HCT116 (cell line): ENCODE results near the gene WNT2. TPM values are rescaled to one million over a fixed set of nuclear protein-coding genes. Genes with fewer than 3 reads are reported as not detected.
"Not testable (repeated sequence)": the region's sequence is repeated elsewhere in the genome, so short reads cannot be mapped to it uniquely, and the experiment has no call there.

Source experiments
- ATAC-seq: fragments of 200-7000 bp; cut with Tn5 transposase; 2 replicates; pipeline ENCODE4 v1.9.1; 2020; ENCODE audit warnings: mild to moderate bottlenecking, moderate library complexity
- BruUV-seq: library from RNA; stranded (reverse); fragments of 400-500 nt; replicated peaks from 2 replicates; lab custom pipeline; 2021; lab: Mats Ljungman, UMichigan
- CTCF ChIA-PET: fragments of 300-600 bp; sonication (Branson Sonifier 250); formaldehyde crosslinking; loops from one replicate; lab custom pipeline; 2021; ENCODE audit warnings: antibody characterized with exemption; lab: Charles Lee
- POLR2A ChIA-PET: fragments of 300-600, 350-600 bp; sonication (Branson Sonifier 250); formaldehyde crosslinking; loops from one replicate; lab custom pipeline; 2021; ENCODE audit warnings: antibody characterized with exemption; lab: Charles Lee
- RAD21 ChIA-PET, 2 experiments: fragments of 300-600 bp; sonication (Branson Sonifier 250); formaldehyde crosslinking; loops; one replicate each; lab custom pipeline; 2023; ENCODE audit warnings: low total read pairs in 2 of 2; ENCODE audit not compliant: uncharacterized antibody in 2 of 2, unreplicated experiment in 2 of 2, low non-redundant PET in 1 of 2; lab: Charles Lee
- DNase-seq: peaks from one replicate; pipeline ENCODE4 v3.0.0-alpha.2; 2010; ENCODE audit warnings: low read depth, low spot score
- H2AFZ ChIP-seq: fragments of 200-600 bp; shearing (Covaris generic), sonication (generic); 2 replicates; pipeline ENCODE4 v1.6.1; 2017; ENCODE audit warnings: low read depth, mixed run types, mixed read lengths, antibody characterized with exemption, low read length; ENCODE audit not compliant: poor library complexity, severe bottlenecking
- H3K27ac ChIP-seq: 2 replicates; pipeline ENCODE4 v1.5.1; 2012; ENCODE audit warnings: low read depth, low read length
- H3K27me3 ChIP-seq: fragments of 200-600 bp; sonication (generic); 2 replicates; pipeline ENCODE4 v1.6.1; 2016; ENCODE audit warnings: mixed run types, low read length, mixed read lengths; ENCODE audit not compliant: insufficient read depth
- H3K36me3 ChIP-seq, 2 experiments: fragments of 200-500 bp in 1 of 2; fragments of 200-600 bp in 1 of 2; sonication (Bioruptor generic) in 1 of 2; sonication (generic) in 1 of 2; 2 replicates each; pipeline versions ENCODE4 v1.5.1 to v1.6.1; 2014 to 2016; ENCODE audit warnings: low read length in 2 of 2, inconsistent platforms in 1 of 2, mixed read lengths in 1 of 2, mixed run types in 1 of 2; ENCODE audit not compliant: insufficient read depth in 2 of 2, control insufficient read depth in 1 of 2
- H3K4me1 ChIP-seq, 2 experiments: fragments of 200-600 bp in 1 of 2; sonication (generic) in 1 of 2; 2 replicates each; pipeline versions ENCODE4 v1.5.1 to v1.6.1; 2012 to 2017; ENCODE audit warnings: low read length in 2 of 2, inconsistent platforms in 1 of 2, mild to moderate bottlenecking in 1 of 2, mixed read lengths in 1 of 2, mixed run types in 1 of 2, moderate library complexity in 1 of 2; ENCODE audit not compliant: insufficient read depth in 2 of 2, control insufficient read depth in 1 of 2
- H3K4me2 ChIP-seq: fragments of 200-600 bp; sonication (generic); 2 replicates; pipeline ENCODE4 v1.6.1; 2017; ENCODE audit warnings: mixed run types, low read length, mixed read lengths
- H3K4me3 ChIP-seq, 2 experiments: fragments of 200-600 bp in 1 of 2; sonication (generic) in 1 of 2; replicated peaks in 1 of 2; 2 replicates each; pipeline ENCODE4 v1.5.1; 2011 to 2016; ENCODE audit warnings: low read length in 2 of 2, control low read depth in 1 of 2, low read depth in 1 of 2, mild to moderate bottlenecking in 1 of 2, mixed read lengths in 1 of 2, mixed run types in 1 of 2
- H3K79me2 ChIP-seq: fragments of 200-600 bp; sonication (generic); 2 replicates; pipeline ENCODE4 v1.6.1; 2017; ENCODE audit warnings: mild to moderate bottlenecking, mixed run types, low read length, moderate library complexity, mixed read lengths; ENCODE audit not compliant: insufficient read depth
- H3K9ac ChIP-seq: fragments of 200-600 bp; sonication (generic); 2 replicates; pipeline ENCODE4 v1.6.1; 2016; ENCODE audit warnings: low read length, mixed read lengths
- H3K9me2 ChIP-seq: fragments of 200-600 bp; sonication (generic), shearing (Covaris generic); 2 replicates; pipeline ENCODE4 v1.6.1; 2017; ENCODE audit warnings: mixed run types, mild to moderate bottlenecking, moderate library complexity; ENCODE audit not compliant: insufficient read depth
- H3K9me3 ChIP-seq, 2 experiments: fragments of 200-500 bp in 1 of 2; fragments of 200-600 bp in 1 of 2; sonication (Bioruptor generic) in 1 of 2; sonication (generic) in 1 of 2; 2 replicates each; pipeline ENCODE4 v1.6.1; 2014 to 2017; ENCODE audit warnings: low read length in 2 of 2, mixed read lengths in 2 of 2, inconsistent platforms in 1 of 2, low read depth in 1 of 2, mild to moderate bottlenecking in 1 of 2, mixed run types in 1 of 2, moderate library complexity in 1 of 2; ENCODE audit not compliant: control insufficient read depth in 1 of 2, insufficient read depth in 1 of 2
- H4K20me1 ChIP-seq: fragments of 200-600 bp; sonication (generic), shearing (Covaris generic); 2 replicates; pipeline ENCODE4 v1.6.1; 2017; ENCODE audit warnings: mixed run types, mild to moderate bottlenecking, moderate library complexity; ENCODE audit not compliant: insufficient read depth
- ATF3 ChIP-seq: IDR thresholded peaks from 2 replicates; pipeline ENCODE4 v1.6.1; 2012
- CEBPB ChIP-seq: IDR thresholded peaks from 2 replicates; pipeline ENCODE4 v1.6.1; 2012; ENCODE audit warnings: low read depth
- CTCF ChIP-seq, 3 experiments: fragments of 200-600 bp in 1 of 3; sonication (generic) in 1 of 3; IDR thresholded peaks in 2 of 3; conservative IDR thresholded peaks in 1 of 3; 2 replicates each; pipeline ENCODE4 v1.5.1; 2012 to 2017; ENCODE audit warnings: low read depth in 2 of 3, low read length in 2 of 3, antibody characterized with exemption in 1 of 3, borderline replicate concordance in 1 of 3, control low read depth in 1 of 3, mild to moderate bottlenecking in 1 of 3, mixed read lengths in 1 of 3, mixed run types in 1 of 3, moderate library complexity in 1 of 3; ENCODE audit not compliant: insufficient read depth in 1 of 3
- ELF1 ChIP-seq: IDR thresholded peaks from 2 replicates; pipeline ENCODE4 v1.6.1; 2012; ENCODE audit warnings: low read depth, borderline replicate concordance
- EZH2 ChIP-seq: fragments of 200-600 bp; sonication (generic); IDR thresholded peaks from 2 replicates; pipeline ENCODE4 v1.6.1; 2017; ENCODE audit warnings: antibody characterized with exemption, mixed run types
- FOSL1 ChIP-seq: IDR thresholded peaks from 2 replicates; pipeline ENCODE4 v1.6.1; 2012; ENCODE audit warnings: low read depth
- JUND ChIP-seq: IDR thresholded peaks from 2 replicates; pipeline ENCODE4 v1.6.1; 2012
- MAX ChIP-seq: IDR thresholded peaks from 2 replicates; pipeline ENCODE4 v1.6.1; 2012
- RAD21 ChIP-seq: IDR thresholded peaks from 2 replicates; pipeline ENCODE4 v1.6.1; 2012; ENCODE audit warnings: low read depth, mild to moderate bottlenecking
- REST ChIP-seq: IDR thresholded peaks from 2 replicates; pipeline ENCODE4 v1.6.1; 2012; ENCODE audit warnings: low read depth
- SRF ChIP-seq: IDR thresholded peaks from 2 replicates; pipeline ENCODE4 v1.6.1; 2012; ENCODE audit warnings: low read depth
- ZBTB33 ChIP-seq: IDR thresholded peaks from 2 replicates; pipeline ENCODE4 v1.6.1; 2011; ENCODE audit warnings: mild to moderate bottlenecking, low read length, moderate library complexity; ENCODE audit not compliant: insufficient replicate concordance; ENCODE audit errors: extremely low read depth
- ZFX ChIP-seq: fragments of 450-650 bp; IDR thresholded peaks from 2 replicates; pipeline ENCODE4 v1.6.1; 2017
- intact Hi-C: fragments of 100-400 bp; cut with micrococcal nuclease; formaldehyde crosslinking; loops from 2 replicates; pipeline ENCODE4 v1.10.0; 2022
- total RNA-seq: library from RNA; stranded (reverse); gene quantifications from one replicate; pipeline ENCODE4 v1.2.1, GENCODE V29; 2021; ENCODE audit not compliant: unreplicated experiment

The WNT2 gene
- total RNA-seq, 1 experiment from 2014 or later: 0.12 TPM

- TF ChIP-seq ELF1 (no peak), FOSL1 (no peak), CTCF (IDR thresholded peaks at IDR 0.05 in 2 of 3, conservative IDR thresholded peaks at IDR 0.05 in 1 of 3; ENCODE audit: borderline replicate concordance in 1 of 3, insufficient read depth in 1 of 3, low read depth in 2 of 3, low read length in 2 of 3) (no peak), SRF (no peak), REST (no peak), ZFX (no peak), ZBTB33 (no peak), JUND (no peak), CEBPB (no peak), ATF3 (no peak), RAD21 (no peak), MAX (no peak), EZH2 (no peak)
- H3K9me2 ChIP-seq: no peaks in the 10 kb centered on the region
- ATAC-seq: no peak
- H3K79me2 ChIP-seq: no peaks in the 10 kb centered on the region
- H3K9me3 ChIP-seq: no peaks in the 10 kb centered on the region
- H3K4me2 ChIP-seq: no peak overlapping the region
- no peak overlapping the region for H3K9ac ChIP-seq
- POLR2A ChIA-PET: no interaction called here
- intact Hi-C loops: no loop called here
- H4K20me1 ChIP-seq: no peaks in the 10 kb centered on the region
- CTCF ChIA-PET: no interaction called here
- H3K27me3 ChIP-seq: 0 out of 2 replicates have a peak, but pooled peaks cover 3% of the 10 kb centered on the region
- no peak for DNase-seq
- RAD21 ChIA-PET: no interaction called here
- H3K36me3 ChIP-seq: no peaks in the 10 kb centered on the region
- H3K27ac ChIP-seq: no peak overlapping the region
- no peaks in the 10 kb centered on the region for H3K4me1 ChIP-seq
- BruUV-seq: no TSS peak
- no peak overlapping the region for H3K4me3 ChIP-seq
- H2AFZ ChIP-seq: no peak overlapping the region
Measured at GRCh38 chr7:117247809-117248208, 75.0 kb downstream of the WNT2 start.

GRCh38 chr7:117245703-117246102 is 77.2 kb downstream of the WNT2 start:
- DNase-seq, H4K20me1 ChIP-seq, H3K9me2 ChIP-seq, H3K36me3 ChIP-seq, H3K9me3 ChIP-seq, H2AFZ ChIP-seq, H3K27me3 ChIP-seq, ATAC-seq, H3K4me2 ChIP-seq, H3K79me2 ChIP-seq, H3K4me3 ChIP-seq, POLR2A ChIA-PET, H3K4me1 ChIP-seq, RAD21 ChIA-PET, H3K27ac ChIP-seq, H3K9ac ChIP-seq, CTCF ChIA-PET, BruUV-seq, intact Hi-C loops: not testable (repeated sequence)
